ENCODE results near the gene CFAP410. TPM values are rescaled to one million over a fixed set of nuclear protein-coding genes. Genes with fewer than 3 reads are reported as not detected.
A peak's percentile ranks its signal among the peaks of the same experiment; 100 is the strongest.

Gene CFAP410
- total RNA-seq, 1 donor from 2014 or later: 25.4 TPM

GRCh38 chr21:44360159-44360558 lies 21.0 kb upstream of the CFAP410 start:
- TF ChIP-seq CTCF (IDR thresholded peaks at IDR 0.05): peak; percentile 7
- intact Hi-C loops (cut with DNase I): no loop called here
- no peak overlapping the region for H3K27ac ChIP-seq
- no peaks in the 10 kb centered on the region for H3K36me3 ChIP-seq
- H3K4me3 ChIP-seq: no peak overlapping the region
- H3K4me1 ChIP-seq: no peaks in the 10 kb centered on the region
- no peaks in the 10 kb centered on the region for H3K27me3 ChIP-seq
- ATAC-seq (peak; percentile 54), DNase-seq (no peak)
- no peaks in the 10 kb centered on the region for H3K9me3 ChIP-seq

GRCh38 chr21:44359396-44359795 lies 20.2 kb upstream of the CFAP410 start:
- no peak for TF ChIP-seq CTCF (IDR thresholded peaks at IDR 0.05)
- Histone ChIP-seq H3K27ac (no peak overlapping the region), H3K4me1 (peaks cover under 1% of the 10 kb centered on the region), H3K27me3 (no peaks in the 10 kb centered on the region), H3K9me3 (no peaks in the 10 kb centered on the region), H3K36me3 (no peaks in the 10 kb centered on the region), H3K4me3 (no peak overlapping the region)
- ATAC-seq: no peak
- intact Hi-C loops (cut with DNase I): no loop called here
- no peak for DNase-seq

GRCh38 chr21:44357064-44357837 lies 18.1 kb upstream of the CFAP410 start:
- intact Hi-C loops (cut with DNase I): no loop called here
- no peak for TF ChIP-seq CTCF (IDR thresholded peaks at IDR 0.05)
- DNase-seq (no peak), ATAC-seq (no peak)
- Histone ChIP-seq H3K27me3 (no peaks in the 10 kb centered on the region), H3K4me3 (no peak overlapping the region), H3K36me3 (no peaks in the 10 kb centered on the region), H3K4me1 (peaks cover 17% of the 10 kb centered on the region), H3K9me3 (no peaks in the 10 kb centered on the region), H3K27ac (no peak overlapping the region)

GRCh38 chr21:44356636-44357035 lies 17.4 kb upstream of the CFAP410 start:
- H3K9me3 ChIP-seq: no peaks in the 10 kb centered on the region
- peaks cover 4% of the 10 kb centered on the region for H3K27me3 ChIP-seq
- intact Hi-C loops (cut with DNase I): no loop called here
- no peaks in the 10 kb centered on the region for H3K36me3 ChIP-seq
- ATAC-seq (no peak), DNase-seq (no peak)
- no peak overlapping the region for H3K27ac ChIP-seq
- no peak overlapping the region for H3K4me3 ChIP-seq
- TF ChIP-seq CTCF (IDR thresholded peaks at IDR 0.05): no peak
- peaks cover 17% of the 10 kb centered on the region for H3K4me1 ChIP-seq

- ATAC-seq: no peak
- H3K9me3 ChIP-seq: no peaks in the 10 kb centered on the region
- no peaks in the 10 kb centered on the region for H3K36me3 ChIP-seq
- DNase-seq: no peak
- no peak for TF ChIP-seq CTCF (IDR thresholded peaks at IDR 0.05)
- H3K27me3 ChIP-seq: peaks cover 8% of the 10 kb centered on the region
- H3K4me1 ChIP-seq: peaks cover 17% of the 10 kb centered on the region
- intact Hi-C loops (cut with DNase I): no loop called here
- H3K4me3 ChIP-seq: no peak overlapping the region
- H3K27ac ChIP-seq: no peak overlapping the region
Observed at GRCh38 chr21:44356160-44356559, 17.0 kb upstream of the CFAP410 start.

All from upper lobe of right lung (tissue), 1 donor.